Esophagus squamous epithelium (tissue), 4 donors: ENCODE data around the gene STEAP1.
"Not testable (repeated sequence)": the region's sequence is repeated elsewhere in the genome, so short reads cannot be mapped to it uniquely, and the experiment has no call there.

Experiments used
- CTCF ChIP-seq, 6 experiments: fragments of 450-650 bp in 4 of 6; fragments of 200-600 bp in 2 of 6; sonication (generic) in 2 of 6; IDR thresholded peaks; one replicate each; pipeline ENCODE4 v1.5.1; 2016 to 2019; ENCODE audit warnings: antibody characterized with exemption in 6 of 6, mild to moderate bottlenecking in 4 of 6, moderate library complexity in 4 of 6
- POLR2A ChIP-seq, 4 donors: fragments of 450-650 bp; IDR thresholded peaks; one replicate each; pipeline ENCODE4 v1.6.1; 2017; ENCODE audit warnings: antibody characterized with exemption in 4 of 4, mild to moderate bottlenecking in 4 of 4, moderate library complexity in 3 of 4

GRCh38 chr7:90118551-90119177 is 35.6 kb upstream of the STEAP1 start:
- not testable (repeated sequence) for TF ChIP-seq CTCF, POLR2A (IDR thresholded peaks at IDR 0.05)
